H9 (cell line): ENCODE measurements around the gene HAGHL. TPM values are rescaled to one million over a fixed set of nuclear protein-coding genes. Genes with fewer than 3 reads are reported as not detected.

ENCODE experiments used
- DNase-seq: peaks from one replicate; pipeline ENCODE4 v3.0.0-alpha.2; 2017
- H2AFZ ChIP-seq: one replicate; pipeline ENCODE4 v1.6.1; 2013; ENCODE audit warnings: mild to moderate bottlenecking, low read length, control low read depth, moderate library complexity
- H2AK5ac ChIP-seq: 2 replicates; pipeline ENCODE4 v1.6.1; 2013; ENCODE audit warnings: low read length, control low read depth, mixed read lengths; ENCODE audit not compliant: insufficient read length
- H2BK120ac ChIP-seq: one replicate; pipeline ENCODE4 v1.6.1; 2013; ENCODE audit warnings: low read depth, mild to moderate bottlenecking, low read length, control low read depth, inconsistent platforms; ENCODE audit not compliant: poor library complexity, severe bottlenecking
- H2BK12ac ChIP-seq: 2 replicates; pipeline ENCODE4 v1.6.1; 2013; ENCODE audit warnings: low read length, control low read depth, mixed read lengths, low read depth; ENCODE audit not compliant: insufficient read length
- H2BK15ac ChIP-seq: 2 replicates; pipeline ENCODE4 v1.6.1; 2013; ENCODE audit warnings: low read depth, low read length, control low read depth
- H2BK20ac ChIP-seq: one replicate; pipeline ENCODE4 v1.6.1; 2013; ENCODE audit warnings: low read depth, mild to moderate bottlenecking, low read length, control low read depth, inconsistent platforms; ENCODE audit not compliant: poor library complexity, severe bottlenecking
- H2BK5ac ChIP-seq: 2 replicates; pipeline ENCODE4 v1.6.1; 2013; ENCODE audit warnings: low read length, control low read depth, mixed read lengths; ENCODE audit not compliant: insufficient read length
- H3K14ac ChIP-seq: 2 replicates; pipeline ENCODE4 v1.6.1; 2013; ENCODE audit warnings: low read length, control low read depth; ENCODE audit not compliant: insufficient read depth
- H3K18ac ChIP-seq: 2 replicates; pipeline ENCODE4 v1.6.1; 2013; ENCODE audit warnings: low read depth, mild to moderate bottlenecking, mixed read lengths, low read length, control low read depth; ENCODE audit not compliant: insufficient read length
- H3K23ac ChIP-seq: 2 replicates; pipeline ENCODE4 v1.6.1; 2013; ENCODE audit warnings: low read length, control low read depth, mixed read lengths, low read depth; ENCODE audit not compliant: insufficient read length
- H3K23me2 ChIP-seq: 2 replicates; pipeline ENCODE4 v1.6.1; 2013; ENCODE audit warnings: low read depth, mild to moderate bottlenecking, mixed read lengths, low read length, control low read depth; ENCODE audit not compliant: insufficient read length, poor library complexity, severe bottlenecking
- H3K27ac ChIP-seq: 2 replicates; pipeline ENCODE4 v1.5.1; 2013; ENCODE audit warnings: low read length, control low read depth, mixed read lengths, low read depth; ENCODE audit not compliant: insufficient read length
- H3K27me3 ChIP-seq: 2 replicates; pipeline ENCODE4 v1.6.1; 2013; ENCODE audit warnings: low read length, control low read depth, inconsistent platforms; ENCODE audit not compliant: insufficient read depth
- H3K4ac ChIP-seq: 2 replicates; pipeline ENCODE4 v1.6.1; 2013; ENCODE audit warnings: low read depth, mild to moderate bottlenecking, control low read depth, inconsistent platforms, low read length, moderate library complexity
- H3K4me1 ChIP-seq: 2 replicates; pipeline ENCODE4 v1.6.1; 2013; ENCODE audit warnings: low read length, control low read depth, inconsistent platforms; ENCODE audit not compliant: insufficient read depth
- H3K4me2 ChIP-seq: 2 replicates; pipeline ENCODE4 v1.6.1; 2013; ENCODE audit warnings: low read length, control low read depth, mixed read lengths; ENCODE audit not compliant: insufficient read length, insufficient read depth
- H3K56ac ChIP-seq: 2 replicates; pipeline ENCODE4 v1.6.1; 2013; ENCODE audit warnings: low read depth, mild to moderate bottlenecking, mixed read lengths, low read length, control low read depth; ENCODE audit not compliant: insufficient read length
- H3K79me1 ChIP-seq: 2 replicates; pipeline ENCODE4 v1.6.1; 2013; ENCODE audit warnings: low read depth, mild to moderate bottlenecking, moderate library complexity, low read length, control low read depth, inconsistent platforms; ENCODE audit not compliant: insufficient read depth, poor library complexity, severe bottlenecking
- H3K79me2 ChIP-seq: 2 replicates; pipeline ENCODE4 v1.6.1; 2013; ENCODE audit warnings: low read length, control low read depth, inconsistent platforms; ENCODE audit not compliant: insufficient read depth
- H3K9ac ChIP-seq: 2 replicates; pipeline ENCODE4 v1.6.1; 2013; ENCODE audit warnings: low read length, control low read depth, mixed read lengths; ENCODE audit not compliant: insufficient read length; ENCODE audit errors: extremely low read depth
- H3K9me3 ChIP-seq: one replicate; pipeline ENCODE4 v1.6.1; 2013; ENCODE audit warnings: low read depth, low read length, inconsistent platforms; ENCODE audit not compliant: control insufficient read depth
- H3T11ph ChIP-seq: one replicate; pipeline ENCODE4 v1.6.1; 2013; ENCODE audit warnings: mild to moderate bottlenecking, low read length, control low read depth, inconsistent platforms
- H4K20me1 ChIP-seq: one replicate; pipeline ENCODE4 v1.6.1; 2013; ENCODE audit not compliant: control insufficient read depth, insufficient read length, insufficient read depth
- H4K5ac ChIP-seq: 2 replicates; pipeline ENCODE4 v1.6.1; 2013; ENCODE audit warnings: low read depth, mild to moderate bottlenecking, mixed read lengths, low read length, control low read depth; ENCODE audit not compliant: insufficient read length
- H4K8ac ChIP-seq: replicated peaks from 2 replicates; pipeline ENCODE4 v1.6.1; 2013; ENCODE audit warnings: low read length, control low read depth, mixed read lengths, low read depth; ENCODE audit not compliant: insufficient read length
- H4K91ac ChIP-seq: 2 replicates; pipeline ENCODE4 v1.6.1; 2013; ENCODE audit warnings: low read depth, mild to moderate bottlenecking, moderate library complexity, mixed read lengths, low read length, control low read depth; ENCODE audit not compliant: insufficient read length
- H3K27ac Mint-ChIP-seq, 3 experiments: 2 replicates in 2 of 3; 3 replicates in 1 of 3; pipeline ENCODE4 v1.8.0; 2020 to 2021; ENCODE audit warnings: mixed read lengths in 3 of 3, mild to moderate bottlenecking in 1 of 3, moderate library complexity in 1 of 3
- H3K27me3 Mint-ChIP-seq: 2 replicates; pipeline ENCODE4 v1.8.0; 2021; ENCODE audit warnings: low read depth, mild to moderate bottlenecking, moderate library complexity, mixed read lengths
- H3K36me3 Mint-ChIP-seq, 3 experiments: 2 replicates in 2 of 3; 3 replicates in 1 of 3; pipeline ENCODE4 v1.8.0; 2020 to 2021; ENCODE audit warnings: low read depth in 3 of 3, mixed read lengths in 3 of 3; ENCODE audit not compliant: insufficient read depth in 1 of 3
- H3K4me1 Mint-ChIP-seq, 2 experiments: 2 replicates each; pipeline ENCODE4 v1.8.0; 2020; ENCODE audit warnings: mixed read lengths in 2 of 2
- H3K4me3 Mint-ChIP-seq, 2 experiments: 2 replicates in 1 of 2; 3 replicates in 1 of 2; pipeline ENCODE4 v1.8.0; 2020 to 2021; ENCODE audit warnings: mild to moderate bottlenecking in 2 of 2, mixed read lengths in 2 of 2, moderate library complexity in 1 of 2
- H3K9me3 Mint-ChIP-seq, 2 experiments: 2 replicates in 1 of 2; 3 replicates in 1 of 2; pipeline ENCODE4 v1.8.0; 2020; ENCODE audit warnings: mild to moderate bottlenecking in 2 of 2, mixed read lengths in 2 of 2, moderate library complexity in 1 of 2
- CTCF ChIP-seq: fragments of 200-600 bp; sonication (generic); conservative IDR thresholded peaks from 3 replicates; pipeline ENCODE4 v1.8.0; 2021; ENCODE audit warnings: antibody characterized with exemption, mild to moderate bottlenecking
- WGBS: extraction: QIAGEN DNeasy Blood & Tissue Kit; methylation state at CpG from one replicate; pipeline ENCODE4 v1.1.7; 2013; ENCODE audit warnings: missing lambda C conversion rate, low lambda C conversion rate, mixed read lengths; ENCODE audit not compliant: insufficient read length; ENCODE audit errors: extremely low coverage; 5-methylcytosine and 5-hydroxymethylcytosine counted together
- total RNA-seq: library from RNA; stranded (reverse); gene quantifications from 2 replicates; pipeline ENCODE4 v1.2.1, GENCODE V29; 2021

The HAGHL gene
- total RNA-seq, 1 experiment from 2014 or later = 25.2 TPM

GRCh38 chr16:740764-741505 is 14.0 kb downstream of the HAGHL start, which contains the start of gene CIAO3:
CIAO3 (minus strand) TSS chr16:740997; CDS start chr16:740985, 12 bp downstream.
- H3K18ac ChIP-seq = peak within 1 kb of the TSS; percentile 52
- H3T11ph ChIP-seq = no peak within 1 kb of the TSS
- Mint-ChIP-seq H3K27ac (peak within 1 kb of the TSS in 1 of 3 experiments; percentile 88; a peak in 1 of 7 replicates), H3K4me3 (peak within 1 kb of the TSS; percentile 75 to 92), H3K36me3 (peaks cover 2 to 17% (median 15%) of the 10 kb centered on the region in 3 experiments; a peak in 5 of 7 replicates), H3K9me3 (no peaks in the 10 kb centered on the region), H3K27me3 (no peaks in the 10 kb centered on the region), H3K4me1 (peaks cover 9 to 14% of the 10 kb centered on the region in 2 experiments)
- TF ChIP-seq CTCF = peak; percentile 97
- no peak within 1 kb of the TSS for H2BK5ac ChIP-seq
- no peak within 1 kb of the TSS for H3K27ac ChIP-seq
- DNase-seq = peak; percentile 91
- H4K8ac ChIP-seq = no peak within 1 kb of the TSS
- H2AK5ac ChIP-seq = no peak within 1 kb of the TSS
- H3K4me1 ChIP-seq = peaks cover 2% of the 10 kb centered on the region; the same call in 1 of the 2 replicates
- H3K79me2 ChIP-seq = no peaks in the 10 kb centered on the region
- H4K91ac ChIP-seq = no peak within 1 kb of the TSS
- H3K23me2 ChIP-seq = peaks cover 10% of the 10 kb centered on the region
- no peak within 1 kb of the TSS for H2BK15ac ChIP-seq
- peak within 1 kb of the TSS; percentile 55 for H3K4me2 ChIP-seq
- no peaks in the 10 kb centered on the region for H4K20me1 ChIP-seq
- H3K27me3 ChIP-seq = no peaks in the 10 kb centered on the region
- peak within 1 kb of the TSS; percentile 41 for H3K9ac ChIP-seq
- no CpG with 5 or more reads among the region's 79 CpGs for WGBS
- no peak within 1 kb of the TSS for H3K4ac ChIP-seq
- H4K5ac ChIP-seq = no peak within 1 kb of the TSS
- H2AFZ ChIP-seq = no peak within 1 kb of the TSS
- no peak within 1 kb of the TSS for H2BK20ac ChIP-seq
- no peak within 1 kb of the TSS for H3K23ac ChIP-seq
- no peaks in the 10 kb centered on the region for H3K9me3 ChIP-seq
- H3K14ac ChIP-seq = peak within 1 kb of the TSS; percentile 90
- H2BK120ac ChIP-seq = no peak within 1 kb of the TSS
- H2BK12ac ChIP-seq = no peak within 1 kb of the TSS
- H3K56ac ChIP-seq = no peak within 1 kb of the TSS
- no peaks in the 10 kb centered on the region for H3K79me1 ChIP-seq
